Effector memory CD4-positive, alpha-beta T cell (primary cell): ENCODE results near the gene GNPAT.

Source experiments
- DNase-seq, 3 donors: peaks; one replicate each; pipeline ENCODE4 v3.0.0-alpha.2; 2020
- H3K27ac ChIP-seq: 2 replicates; pipeline ENCODE4 v1.7.0; 2013; ENCODE audit warnings: mild to moderate bottlenecking, low read length, moderate library complexity; ENCODE audit not compliant: insufficient read depth, poor library complexity, severe bottlenecking
- H3K27me3 ChIP-seq: replicated peaks from 2 replicates; pipeline ENCODE4 v1.7.0; 2013; ENCODE audit warnings: mild to moderate bottlenecking, low read length; ENCODE audit not compliant: insufficient read depth, control insufficient read depth, poor library complexity, severe bottlenecking
- H3K36me3 ChIP-seq: 2 replicates; pipeline ENCODE4 v1.7.0; 2013; ENCODE audit warnings: mild to moderate bottlenecking, low read length, moderate library complexity; ENCODE audit not compliant: control insufficient read depth, insufficient read depth
- H3K4me1 ChIP-seq: 2 replicates; pipeline ENCODE4 v1.7.0; 2013; ENCODE audit warnings: low read length, mild to moderate bottlenecking; ENCODE audit not compliant: control insufficient read depth, insufficient read depth, poor library complexity, severe bottlenecking
- H3K4me3 ChIP-seq: 2 replicates; pipeline ENCODE4 v1.7.0; 2013; ENCODE audit warnings: low read length, low read depth, mild to moderate bottlenecking; ENCODE audit not compliant: insufficient read depth, poor library complexity, severe bottlenecking
- H3K9me3 ChIP-seq: 2 replicates; pipeline ENCODE4 v1.7.0; 2013; ENCODE audit warnings: mild to moderate bottlenecking, low read length, moderate library complexity; ENCODE audit not compliant: control insufficient read depth

The GNPAT gene

DNA sequence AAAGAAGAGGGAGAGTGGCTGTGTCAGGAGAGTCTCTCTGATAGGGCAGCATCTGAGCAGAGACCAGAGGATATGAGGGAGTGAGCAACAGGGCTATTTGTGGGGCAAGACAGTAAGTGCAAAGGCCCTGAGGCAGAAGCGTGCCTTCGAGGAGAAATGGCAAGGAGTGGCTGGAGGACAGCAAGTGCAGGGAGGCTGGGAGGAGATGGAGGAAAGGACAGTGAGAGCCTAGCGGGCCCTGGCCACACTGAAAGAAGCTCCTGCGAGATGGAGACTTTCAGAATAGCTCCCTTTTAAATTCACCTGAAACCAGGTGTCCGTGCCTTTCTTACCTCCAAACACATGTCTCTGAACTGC is 71.4 kb downstream of the GNPAT start:
- Histone ChIP-seq H3K9me3 (no peaks in the 10 kb centered on the region), H3K27me3 (no peaks in the 10 kb centered on the region), H3K36me3 (no peaks in the 10 kb centered on the region), H3K4me1 (no peaks in the 10 kb centered on the region), H3K4me3 (no peak overlapping the region), H3K27ac (no peak overlapping the region)
- no peak for DNase-seq

DNA sequence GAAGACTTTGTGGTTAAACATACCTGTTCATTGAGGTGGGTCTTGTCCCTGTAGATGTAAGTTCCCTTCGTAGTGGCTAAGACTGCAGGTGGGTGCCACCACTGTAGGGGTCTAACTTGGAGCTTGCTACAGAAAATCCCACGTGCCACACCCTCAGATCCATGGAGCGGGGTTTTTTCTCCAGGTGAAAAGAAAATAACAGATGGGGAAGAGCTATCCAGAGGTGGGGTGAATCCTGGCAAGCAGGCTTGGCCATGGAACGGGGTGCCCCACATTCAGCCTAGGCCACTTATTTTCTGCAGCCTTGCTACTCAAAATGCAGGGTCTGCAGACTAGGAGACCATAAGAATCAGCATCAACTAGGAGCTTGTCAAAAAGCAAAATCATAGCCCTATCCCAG is 72.6 kb downstream of the GNPAT start:
- H3K27me3 ChIP-seq = no peaks in the 10 kb centered on the region
- no peak overlapping the region for H3K27ac ChIP-seq
- no peak overlapping the region for H3K4me3 ChIP-seq
- no peaks in the 10 kb centered on the region for H3K36me3 ChIP-seq
- no peaks in the 10 kb centered on the region for H3K4me1 ChIP-seq
- no peaks in the 10 kb centered on the region for H3K9me3 ChIP-seq
- no peak for DNase-seq

DNA sequence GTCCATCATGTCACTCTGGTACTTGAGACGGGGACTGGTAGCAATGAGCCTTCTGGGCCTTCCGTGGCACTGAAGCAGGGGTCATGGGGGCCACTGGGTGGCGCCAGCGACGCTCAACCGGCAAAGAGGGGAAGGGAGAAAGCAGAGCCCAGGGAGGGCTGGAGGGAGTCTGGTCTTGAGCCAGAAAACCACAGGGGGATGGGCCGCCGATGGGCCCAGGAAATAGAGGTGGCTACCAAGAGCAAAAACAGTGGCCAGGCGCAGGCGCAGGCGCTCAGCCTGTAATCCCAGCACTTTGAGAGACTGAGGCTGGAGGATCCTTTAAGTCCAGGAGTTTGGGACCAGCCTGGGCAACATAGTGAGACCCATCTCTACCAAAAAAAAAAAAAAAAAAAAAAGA is 74.9 kb downstream of the GNPAT start:
- DNase-seq = no peak
- no peaks in the 10 kb centered on the region for H3K36me3 ChIP-seq

DNA sequence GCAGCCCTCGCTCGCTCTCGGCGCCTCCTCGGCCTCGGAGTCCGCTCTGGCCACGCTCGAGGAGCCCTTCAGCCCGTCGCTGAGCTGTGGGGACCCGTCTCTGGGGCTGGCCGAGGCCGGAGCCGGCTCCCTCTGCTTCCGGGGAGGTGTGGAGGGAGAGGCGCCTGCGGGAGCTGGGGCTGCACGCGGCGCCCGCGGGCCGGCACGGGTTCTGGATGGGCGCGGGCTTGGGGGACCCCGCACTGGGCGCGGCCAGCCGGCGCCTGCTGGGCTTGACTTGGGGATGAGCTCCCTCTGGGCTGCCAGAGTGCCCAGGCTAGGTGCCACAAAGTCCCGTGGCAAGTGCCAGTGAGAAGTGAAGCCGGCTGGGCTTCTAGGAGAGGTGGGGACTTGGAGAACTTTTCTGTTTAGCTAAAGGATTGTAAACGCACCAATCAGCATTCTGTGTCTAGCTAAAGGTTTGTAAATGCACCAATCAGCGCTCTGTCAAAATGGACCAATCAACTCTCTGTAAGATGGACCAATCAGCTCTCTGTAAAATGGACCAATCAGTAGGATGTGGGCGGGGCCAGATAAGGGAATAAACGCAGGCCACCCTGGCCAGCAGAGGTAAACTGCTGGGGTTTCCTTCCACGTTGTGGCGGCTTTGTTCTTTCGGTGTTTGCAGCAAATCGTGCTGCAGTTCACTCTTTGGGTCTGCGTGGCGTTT is 76.4 kb downstream of the GNPAT start:
- DNase-seq = no peak
- no peaks in the 10 kb centered on the region for H3K36me3 ChIP-seq
- no peaks in the 10 kb centered on the region for H3K9me3 ChIP-seq
- H3K4me3 ChIP-seq = no peak overlapping the region
- H3K27ac ChIP-seq = no peak overlapping the region
- H3K27me3 ChIP-seq = no peaks in the 10 kb centered on the region
- H3K4me1 ChIP-seq = no peaks in the 10 kb centered on the region

More for the DNA sequence above, 74.9 kb downstream of the GNPAT start:
- no peak overlapping the region for H3K27ac ChIP-seq
- no peaks in the 10 kb centered on the region for H3K27me3 ChIP-seq
- H3K4me3 ChIP-seq = no peak overlapping the region
- no peaks in the 10 kb centered on the region for H3K4me1 ChIP-seq
- no peaks in the 10 kb centered on the region for H3K9me3 ChIP-seq

DNA sequence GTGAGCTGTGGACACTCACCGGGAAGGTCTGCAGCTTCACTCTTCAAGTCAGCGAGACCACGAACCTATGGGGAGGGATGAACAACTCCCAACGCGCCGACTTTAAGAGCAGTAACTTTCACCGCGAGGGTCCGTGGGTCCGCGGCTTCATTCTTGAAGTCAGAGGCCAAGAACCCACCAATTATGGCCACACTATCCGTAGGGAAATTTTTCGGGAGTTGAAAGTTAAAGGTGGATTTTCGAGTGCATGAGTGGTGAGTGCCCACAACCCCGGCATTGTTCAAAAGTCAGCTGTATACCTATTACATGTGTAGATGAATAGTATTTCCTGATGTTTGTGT is 77.0 kb downstream of the GNPAT start:
- no peaks in the 10 kb centered on the region for H3K9me3 ChIP-seq
- no peaks in the 10 kb centered on the region for H3K4me1 ChIP-seq
- H3K36me3 ChIP-seq = no peaks in the 10 kb centered on the region
- no peak overlapping the region for H3K27ac ChIP-seq
- H3K4me3 ChIP-seq = no peak overlapping the region
- no peak for DNase-seq
- H3K27me3 ChIP-seq = no peaks in the 10 kb centered on the region

DNA sequence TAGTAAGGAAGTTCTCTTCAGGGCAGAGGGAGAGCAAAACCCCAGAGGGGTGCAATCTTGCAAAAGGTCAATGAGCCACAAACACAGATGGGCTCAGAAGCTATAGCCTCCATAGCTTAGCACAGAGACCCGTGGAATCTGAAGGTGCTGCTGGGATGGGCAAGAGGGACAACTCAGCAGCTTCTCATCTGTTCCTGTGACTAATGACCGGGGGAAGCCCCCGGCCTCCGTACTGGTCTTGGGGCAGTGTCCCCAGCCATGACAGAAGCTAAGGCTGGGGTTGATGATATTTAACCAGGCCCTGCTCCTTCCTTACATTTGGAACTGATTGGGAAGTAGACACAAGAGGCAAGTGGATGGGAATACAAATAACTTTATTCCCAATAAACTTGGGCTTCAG is 77.6 kb downstream of the GNPAT start:
- H3K9me3 ChIP-seq = no peaks in the 10 kb centered on the region
- no peak overlapping the region for H3K4me3 ChIP-seq
- no peak for DNase-seq
- H3K27me3 ChIP-seq = no peaks in the 10 kb centered on the region
- no peaks in the 10 kb centered on the region for H3K4me1 ChIP-seq
- no peaks in the 10 kb centered on the region for H3K36me3 ChIP-seq
- no peak overlapping the region for H3K27ac ChIP-seq

DNA sequence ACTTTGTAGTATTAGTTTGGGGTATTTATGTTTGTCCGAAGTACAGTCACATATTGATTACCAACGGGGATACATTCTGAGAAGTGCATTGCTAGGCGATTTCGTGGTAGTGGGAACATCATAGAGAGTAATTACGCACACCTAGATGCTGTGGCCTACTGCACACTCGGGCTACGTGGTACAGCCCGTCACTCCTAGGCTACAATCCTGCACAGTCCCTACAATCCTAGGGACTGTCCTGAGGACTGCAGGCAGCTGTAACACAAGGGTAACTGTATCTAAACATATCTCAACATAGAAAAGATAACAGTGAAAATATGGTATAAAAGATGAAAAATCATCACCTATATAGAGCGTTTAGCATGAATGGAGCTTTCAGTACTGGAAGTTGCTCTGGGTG is 78.1 kb downstream of the GNPAT start:
- H3K4me1 ChIP-seq = no peaks in the 10 kb centered on the region
- H3K4me3 ChIP-seq = no peak overlapping the region
- DNase-seq = no peak
- H3K27ac ChIP-seq = no peak overlapping the region
- no peaks in the 10 kb centered on the region for H3K27me3 ChIP-seq
- H3K9me3 ChIP-seq = no peaks in the 10 kb centered on the region
- H3K36me3 ChIP-seq = no peaks in the 10 kb centered on the region

DNA sequence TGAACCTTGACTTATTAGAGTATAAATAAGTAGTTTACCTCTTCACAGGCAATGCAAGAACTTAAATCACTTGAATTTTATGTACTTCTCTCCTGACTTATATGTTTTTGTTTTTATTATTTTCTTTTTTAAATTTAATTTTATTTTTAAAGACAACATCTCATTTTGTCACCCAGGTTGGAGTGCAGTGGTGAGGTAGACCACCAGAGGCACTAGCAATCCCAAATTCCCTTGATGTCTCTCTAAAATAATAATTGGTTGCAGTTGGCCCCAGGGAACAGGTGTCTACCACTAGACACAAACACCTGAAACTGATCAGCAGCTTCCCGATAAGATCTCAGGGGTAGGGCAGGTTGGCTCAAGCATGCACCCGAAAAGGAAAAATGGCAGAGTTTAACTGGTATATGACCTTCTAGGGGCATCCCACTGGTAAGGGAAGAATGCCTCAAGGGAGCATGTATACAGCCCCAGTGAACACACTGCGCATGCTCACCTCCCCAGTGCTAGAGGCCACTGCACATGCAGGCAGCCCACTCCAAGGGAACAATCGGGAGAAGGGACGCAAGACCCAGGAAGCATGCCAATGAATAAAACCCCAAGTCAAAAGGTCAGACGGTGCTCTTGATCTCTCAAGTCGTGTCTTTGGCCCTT is 82.0 kb downstream of the GNPAT start:
- Histone ChIP-seq H3K27ac (no peak overlapping the region), H3K27me3 (no peaks in the 10 kb centered on the region), H3K9me3 (no peaks in the 10 kb centered on the region), H3K36me3 (no peaks in the 10 kb centered on the region), H3K4me3 (no peak overlapping the region), H3K4me1 (no peaks in the 10 kb centered on the region)
- no peak for DNase-seq

DNA sequence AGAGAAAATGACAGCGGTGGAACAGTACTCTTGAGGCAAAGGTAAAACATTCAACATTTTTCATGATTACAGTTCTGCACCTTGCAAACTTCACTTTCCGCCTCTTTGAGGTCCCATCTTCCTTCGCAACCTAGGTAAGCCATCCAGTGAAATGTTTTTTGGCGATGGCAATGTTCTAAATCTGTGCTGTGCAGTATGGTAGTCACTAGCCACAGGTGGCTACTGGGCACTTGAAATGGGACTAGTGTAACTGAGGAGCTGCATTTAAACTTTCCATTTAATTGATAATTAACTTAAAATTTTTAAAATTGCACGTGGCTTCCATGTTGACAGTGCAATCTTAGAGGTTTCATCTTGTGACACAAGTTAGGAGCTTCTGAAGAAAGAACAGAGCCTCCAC is 83.6 kb downstream of the GNPAT start:
- no peaks in the 10 kb centered on the region for H3K9me3 ChIP-seq
- no peaks in the 10 kb centered on the region for H3K36me3 ChIP-seq
- no peaks in the 10 kb centered on the region for H3K27me3 ChIP-seq
- DNase-seq = no peak
- H3K4me3 ChIP-seq = no peak overlapping the region
- no peak overlapping the region for H3K27ac ChIP-seq
- no peaks in the 10 kb centered on the region for H3K4me1 ChIP-seq

DNA sequence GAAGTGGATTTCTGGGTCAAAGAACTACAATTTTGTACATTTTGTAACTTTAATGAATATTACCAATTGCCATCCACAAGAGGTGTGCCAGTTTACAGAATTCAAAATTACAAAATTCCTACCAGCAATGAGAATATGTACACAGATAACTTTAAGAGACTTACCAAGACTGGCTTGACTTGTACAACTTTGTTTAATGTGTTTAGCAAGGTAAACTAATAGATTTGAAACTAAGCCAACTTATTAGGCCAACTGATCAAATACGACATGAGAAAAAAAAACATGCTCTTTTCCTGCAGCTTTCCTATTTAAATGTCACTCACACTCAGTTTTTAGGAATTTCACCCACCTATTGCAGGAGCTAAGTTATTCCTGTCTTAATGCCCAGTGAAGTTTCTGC is 85.2 kb downstream of the GNPAT start:
- no peak for DNase-seq
- Histone ChIP-seq H3K27ac (no peak overlapping the region), H3K4me3 (no peak overlapping the region), H3K4me1 (no peaks in the 10 kb centered on the region), H3K36me3 (no peaks in the 10 kb centered on the region), H3K27me3 (no peaks in the 10 kb centered on the region), H3K9me3 (no peaks in the 10 kb centered on the region)
